ENCODE data around the gene CD4. TPM values are rescaled to one million over a fixed set of nuclear protein-coding genes. Genes with fewer than 3 reads are reported as not detected.

The CD4 gene
- total RNA-seq, 1 donor from 2014 or later: 13.4 TPM

- intact Hi-C loops (cut with DNase I): no loop called here
- ATAC-seq: no peak
- no peak for DNase-seq (ENCODE audit: missing footprints)
Measured at GRCh38 chr12:6790496-6791150, 1.3 kb downstream of the CD4 start.

- ATAC-seq: peak; percentile 9
- DNase-seq (ENCODE audit: missing footprints): no peak
- intact Hi-C loops (cut with DNase I): no loop called here
Measured at GRCh38 chr12:6791931-6792520, 2.7 kb downstream of the CD4 start.

GRCh38 chr12:6792522-6793201 is 3.3 kb downstream of the CD4 start:
- ATAC-seq: peak; percentile 70
- intact Hi-C loops (cut with DNase I): loop anchor here (1.0 kb wide), 1 partner anchor 37 kb away; no protein-coding TSS in a partner anchor
- DNase-seq (ENCODE audit: missing footprints): peak; percentile 81

- no peak for DNase-seq (ENCODE audit: missing footprints)
- intact Hi-C loops (cut with DNase I): no loop called here
- ATAC-seq: no peak
Measured at GRCh38 chr12:6795088-6795487, 5.8 kb downstream of the CD4 start.

- DNase-seq (ENCODE audit: missing footprints): no peak
- no peak for ATAC-seq
- intact Hi-C loops (cut with DNase I): no loop called here
Measured at GRCh38 chr12:6796576-6796975, 7.2 kb downstream of the CD4 start.

GRCh38 chr12:6799147-6799546 is 9.8 kb downstream of the CD4 start:
- intact Hi-C loops (cut with DNase I): no loop called here
- no peak for ATAC-seq

GRCh38 chr12:6807170-6807569 is 17.8 kb downstream of the CD4 start:
- intact Hi-C loops (cut with DNase I): no loop called here
- ATAC-seq: no peak

More at GRCh38 chr12:6799147-6799546, 9.8 kb downstream of the CD4 start:
- DNase-seq (ENCODE audit: missing footprints): no peak

GRCh38 chr12:6809056-6809455 is 19.7 kb downstream of the CD4 start:
- DNase-seq (ENCODE audit: missing footprints): no peak
- ATAC-seq: no peak
- intact Hi-C loops (cut with DNase I): no loop called here

More at GRCh38 chr12:6807170-6807569, 17.8 kb downstream of the CD4 start:
- no peak for DNase-seq (ENCODE audit: missing footprints)

GRCh38 chr12:6810758-6811157 is 21.4 kb downstream of the CD4 start:
- intact Hi-C loops (cut with DNase I): no loop called here
- DNase-seq (ENCODE audit: missing footprints): no peak
- no peak for ATAC-seq

- intact Hi-C loops (cut with DNase I): no loop called here
- ATAC-seq (no peak), DNase-seq (ENCODE audit: missing footprints) (no peak)
Measured at GRCh38 chr12:6813363-6813762, 24.0 kb downstream of the CD4 start.

- ATAC-seq: no peak
- intact Hi-C loops (cut with DNase I): no loop called here
- no peak for DNase-seq (ENCODE audit: missing footprints)
Measured at GRCh38 chr12:6816598-6816997, 27.3 kb downstream of the CD4 start.

GRCh38 chr12:6817098-6817497 is 27.8 kb downstream of the CD4 start:
- ATAC-seq (no peak), DNase-seq (ENCODE audit: missing footprints) (no peak)
- intact Hi-C loops (cut with DNase I): no loop called here

- intact Hi-C loops (cut with DNase I): no loop called here
- ATAC-seq (no peak), DNase-seq (ENCODE audit: missing footprints) (no peak)
Measured at GRCh38 chr12:6817662-6818157, 28.4 kb downstream of the CD4 start.

- ATAC-seq (no peak), DNase-seq (ENCODE audit: missing footprints) (no peak)
- intact Hi-C loops (cut with DNase I): no loop called here
Measured at GRCh38 chr12:6818222-6818621, 28.9 kb downstream of the CD4 start.

GRCh38 chr12:6818645-6819044 is 29.3 kb downstream of the CD4 start:
- ATAC-seq (no peak), DNase-seq (ENCODE audit: missing footprints) (no peak)
- intact Hi-C loops (cut with DNase I): no loop called here

GRCh38 chr12:6819106-6820030 is 30.0 kb downstream of the CD4 start:
- DNase-seq (ENCODE audit: missing footprints) (no peak), ATAC-seq (no peak)
- intact Hi-C loops (cut with DNase I): loop anchor here (5.0 kb wide), 1 partner anchor 37 kb away; no protein-coding TSS in a partner anchor

- DNase-seq (ENCODE audit: missing footprints) (no peak), ATAC-seq (no peak)
- intact Hi-C loops (cut with DNase I): loop anchor here (5.0 kb wide), 1 partner anchor 38 kb away; no protein-coding TSS in a partner anchor
Measured at GRCh38 chr12:6820166-6820565, 30.8 kb downstream of the CD4 start.

- intact Hi-C loops (cut with DNase I): loop anchor here (5.0 kb wide), 1 partner anchor 40 kb away; no protein-coding TSS in a partner anchor
- peak; percentile 54 for ATAC-seq
- peak; percentile 84 for DNase-seq (ENCODE audit: missing footprints)
Measured at GRCh38 chr12:6821591-6822425, 32.5 kb downstream of the CD4 start, which contains the start of gene GPR162. TSS of gene GPR162 (plus strand) at chr12:6821821. CDS start at chr12:6823899, 2,078 bp downstream.
